ENCODE measurements around the gene C9orf43. TPM values are rescaled to one million over a fixed set of nuclear protein-coding genes. Genes with fewer than 3 reads are reported as not detected.
"Not testable (repeated sequence)": the region's sequence is repeated elsewhere in the genome, so short reads cannot be mapped to it uniquely, and the experiment has no call there.

Gene C9orf43
- total RNA-seq, 1 experiment from 2014 or later = 0.29 TPM

DNA sequence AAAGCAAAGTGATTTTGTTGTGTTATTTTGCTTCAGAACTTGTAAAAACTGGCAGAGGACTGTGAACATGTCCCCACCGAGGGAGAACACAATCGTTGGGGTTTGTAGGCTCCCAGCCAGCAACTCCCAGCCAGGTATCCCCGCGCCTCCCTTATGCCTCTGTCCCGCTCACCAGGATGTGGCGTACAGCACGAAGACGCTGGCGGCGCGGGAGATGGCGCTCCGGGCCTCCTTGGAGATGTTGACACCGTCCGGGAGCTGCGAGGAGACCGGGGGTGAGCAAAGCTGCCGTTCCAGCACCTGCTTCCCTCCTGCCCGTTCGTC, 702 bp upstream of the C9orf43 start:
- DNase-seq (ENCODE audit: low read depth) = no peak

DNA sequence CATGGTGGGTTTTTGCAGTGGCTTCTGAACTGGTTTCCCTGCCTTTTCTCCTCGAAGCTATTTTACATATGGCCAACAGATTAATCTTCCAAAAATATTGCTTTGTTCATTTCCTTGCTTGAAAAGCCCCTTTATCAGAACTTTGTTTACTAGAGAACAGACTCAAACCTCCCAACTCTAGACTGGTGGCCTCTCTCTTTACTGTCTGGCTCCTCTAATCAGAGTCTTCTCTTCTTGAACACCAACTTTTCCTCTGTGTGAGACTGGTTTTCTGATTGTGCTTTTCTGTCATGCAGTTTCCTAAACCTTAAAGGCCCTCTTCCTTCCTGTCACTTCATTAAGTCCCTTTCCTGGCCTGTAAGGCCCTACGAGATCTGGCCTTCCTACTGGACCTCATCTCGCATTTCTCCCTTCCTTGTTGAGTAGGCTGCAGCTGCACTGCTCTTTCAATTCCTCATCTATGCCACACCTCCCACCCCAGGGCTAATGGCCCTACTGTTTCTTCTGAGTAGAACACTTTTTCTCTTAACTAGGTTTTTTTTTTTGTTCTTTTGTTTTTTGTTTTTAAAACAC, 5.7 kb downstream of the C9orf43 start:
- DNase-seq (ENCODE audit: low read depth) = no peak

DNA sequence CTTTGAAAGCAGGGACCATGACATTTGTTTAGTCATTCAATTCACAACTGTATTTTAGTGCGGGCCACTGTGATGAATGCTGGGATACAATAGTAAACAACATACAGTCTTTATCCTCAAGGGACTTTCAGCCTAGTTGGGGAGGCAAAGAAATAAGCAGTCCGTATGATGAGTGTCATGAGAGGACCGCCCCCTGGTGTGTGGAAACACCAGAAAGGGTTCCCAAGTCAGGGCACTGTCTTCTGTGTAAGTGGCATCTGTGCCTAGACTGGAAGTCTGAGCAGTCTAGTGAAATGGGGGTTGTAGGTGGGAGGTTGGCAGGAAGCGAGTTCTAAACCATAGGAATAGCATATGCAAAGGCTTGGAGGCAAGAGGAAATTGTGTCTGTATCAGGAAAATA, 6.8 kb downstream of the C9orf43 start:
- DNase-seq (ENCODE audit: low read depth) = no peak

DNA sequence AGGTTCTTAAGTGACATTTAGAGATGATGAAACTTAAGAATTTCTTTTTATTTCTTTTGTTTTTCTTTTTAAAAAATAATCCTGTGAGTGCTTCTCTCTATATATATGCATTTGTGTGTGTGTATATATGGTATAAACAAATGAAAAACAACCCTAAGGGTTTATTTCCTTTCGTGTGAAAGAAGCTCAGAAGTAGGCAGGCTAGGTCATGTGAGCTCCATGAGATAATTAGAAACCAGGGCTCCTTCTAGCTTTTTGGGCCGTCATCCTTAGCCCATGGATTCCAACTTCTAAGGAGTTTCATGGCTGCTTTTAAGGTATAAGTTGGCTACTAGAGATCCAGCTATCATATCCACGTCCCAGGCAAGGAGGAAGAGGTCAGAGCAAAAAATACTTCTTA, 11.2 kb downstream of the C9orf43 start:
- DNase-seq (ENCODE audit: low read depth) = no peak

DNA sequence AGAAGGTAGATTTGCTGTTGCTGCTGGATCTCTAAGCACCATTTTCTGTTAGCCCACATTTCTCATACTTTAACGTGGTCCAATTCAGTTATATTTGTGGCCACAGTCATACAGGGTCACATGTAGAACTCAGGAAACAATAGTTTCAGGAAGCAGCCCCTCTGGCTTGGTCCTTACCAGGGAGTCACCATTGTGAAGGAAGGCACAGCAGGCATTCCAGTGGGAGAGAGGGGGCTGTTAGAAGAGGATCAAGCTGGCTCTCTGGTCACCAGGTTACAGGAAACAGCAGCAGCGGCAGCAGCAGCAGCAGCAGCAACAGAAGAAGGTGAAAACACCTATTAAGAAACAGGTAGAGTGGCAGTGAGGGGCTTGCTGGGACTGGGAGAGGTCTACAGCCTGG, 14.5 kb downstream of the C9orf43 start:
- no peak for DNase-seq (ENCODE audit: low read depth)

DNA sequence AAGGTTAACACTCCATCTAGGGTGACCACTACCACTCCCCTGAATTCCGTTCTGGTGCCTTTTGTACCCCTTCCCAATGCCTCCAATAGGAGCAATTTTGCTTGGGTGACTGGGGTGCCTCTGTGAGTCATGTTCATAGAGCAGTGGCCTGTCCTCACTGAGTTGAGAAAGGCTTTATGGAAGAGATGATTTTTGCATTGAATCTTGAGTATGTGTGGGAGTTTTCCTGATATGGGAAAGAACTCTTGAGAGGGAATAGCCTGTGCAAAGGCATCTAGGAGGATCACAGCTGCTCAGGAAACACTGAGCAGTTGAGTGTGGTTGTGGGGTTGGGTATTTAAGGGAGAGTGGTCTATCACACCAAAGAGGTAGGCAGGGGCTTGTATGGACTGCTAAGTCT, 16.2 kb downstream of the C9orf43 start:
- no peak for DNase-seq (ENCODE audit: low read depth)

DNA sequence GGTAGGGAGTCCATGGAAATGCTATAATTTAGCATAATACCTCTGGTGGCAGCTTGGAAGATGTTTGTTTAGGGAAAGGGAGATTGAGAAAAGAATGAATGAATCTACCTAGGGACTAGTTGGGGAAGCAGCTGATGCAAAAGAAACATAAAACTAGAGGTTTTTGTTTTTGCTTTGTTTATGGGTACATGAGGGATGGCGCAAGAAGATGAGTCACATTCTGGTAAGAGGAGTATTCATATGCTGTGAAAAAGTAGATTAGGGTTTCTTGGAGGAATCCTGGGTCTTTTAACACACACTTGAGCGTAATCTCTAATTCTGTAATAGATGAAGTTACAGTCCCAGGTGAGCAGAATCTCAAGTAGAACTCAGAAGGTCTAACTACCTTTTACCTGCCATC, 17.1 kb downstream of the C9orf43 start:
- DNase-seq (ENCODE audit: low read depth) = peak; percentile 76

DNA sequence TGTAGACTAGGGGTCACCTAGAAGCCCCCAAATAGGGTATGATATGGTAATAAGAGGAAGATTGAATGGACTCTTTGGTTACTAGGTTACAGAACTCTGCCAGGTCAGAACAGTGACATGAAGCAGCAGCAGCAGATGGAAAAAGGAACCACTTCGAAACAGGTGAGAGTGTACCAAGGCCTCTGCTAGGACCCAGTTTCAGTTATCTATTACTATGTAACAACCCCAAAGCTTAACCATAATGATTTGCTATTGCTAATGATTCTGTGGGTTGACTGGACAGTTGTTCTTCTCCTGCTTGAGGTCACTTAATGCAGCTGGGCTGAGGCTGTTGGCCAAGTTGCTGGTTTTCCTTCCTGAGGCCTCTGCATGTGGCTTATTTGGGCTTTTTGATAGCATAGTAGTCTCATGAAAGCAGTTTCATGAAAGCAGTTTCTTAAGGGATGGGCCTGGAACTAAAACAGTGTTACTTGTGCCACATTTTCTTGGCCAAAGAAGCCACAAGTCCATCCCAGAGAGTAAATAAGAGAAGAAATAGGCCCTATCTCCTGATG, 17.6 kb downstream of the C9orf43 start:
- peak; percentile 10 for DNase-seq (ENCODE audit: low read depth)

DNA sequence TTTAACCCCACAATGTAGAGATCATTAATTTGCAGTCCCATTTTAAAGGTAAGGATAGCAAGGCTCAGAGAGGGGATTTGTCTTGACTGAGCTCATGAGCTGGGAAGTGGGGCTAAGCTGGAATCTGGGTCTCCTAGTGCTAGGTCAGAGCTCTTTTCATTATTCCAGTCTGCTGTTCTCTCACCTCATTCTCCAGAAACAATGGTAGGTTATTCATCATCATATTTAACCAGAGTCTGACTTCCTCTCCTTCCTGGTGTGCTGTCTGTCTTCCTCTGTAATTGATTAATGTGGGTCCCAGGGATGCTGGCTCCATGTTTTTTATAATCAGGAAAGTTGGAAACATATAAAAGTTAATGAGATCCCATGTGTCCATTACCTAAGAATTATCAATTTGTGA, 20.6 kb downstream of the C9orf43 start:
- DNase-seq (ENCODE audit: low read depth) = no peak

DNA sequence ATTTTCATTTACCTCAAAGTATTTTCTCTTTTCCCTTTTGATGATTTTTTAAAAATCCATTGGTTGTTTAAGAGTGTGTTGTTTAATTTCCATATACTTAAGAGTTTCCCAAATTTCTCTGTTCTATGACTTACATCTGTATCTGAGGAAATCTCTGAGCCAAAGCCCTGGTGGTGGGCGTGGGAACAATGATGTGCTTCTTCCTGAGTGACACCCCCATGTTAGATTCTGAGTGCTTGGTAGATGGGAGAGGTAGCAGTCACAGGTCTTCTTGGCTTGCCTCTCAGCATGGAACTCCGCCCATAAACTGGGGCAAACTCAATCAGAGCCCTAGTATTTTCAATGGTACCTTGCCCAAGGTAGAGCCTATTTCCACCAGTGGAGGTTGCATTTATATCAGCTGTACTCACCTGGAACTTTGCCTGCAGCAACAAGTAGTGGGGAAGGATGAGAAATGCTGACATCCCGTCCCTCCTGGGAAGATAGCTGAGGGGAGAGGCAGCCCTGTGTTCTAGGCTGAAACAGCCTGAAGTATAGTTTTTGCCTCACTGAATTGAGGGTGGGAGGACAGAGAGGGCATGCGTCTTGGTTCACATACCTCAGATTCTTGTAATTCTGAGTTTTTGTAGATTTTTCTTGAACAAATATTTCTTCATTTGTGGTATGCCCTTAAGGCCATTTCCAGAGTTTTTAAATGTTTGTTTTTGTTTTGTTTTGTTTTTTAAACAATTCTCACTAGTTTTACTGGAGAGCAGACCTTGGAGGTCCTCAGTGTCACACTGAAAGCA, 26.4 kb downstream of the C9orf43 start:
- no peak for DNase-seq (ENCODE audit: low read depth)

DNA sequence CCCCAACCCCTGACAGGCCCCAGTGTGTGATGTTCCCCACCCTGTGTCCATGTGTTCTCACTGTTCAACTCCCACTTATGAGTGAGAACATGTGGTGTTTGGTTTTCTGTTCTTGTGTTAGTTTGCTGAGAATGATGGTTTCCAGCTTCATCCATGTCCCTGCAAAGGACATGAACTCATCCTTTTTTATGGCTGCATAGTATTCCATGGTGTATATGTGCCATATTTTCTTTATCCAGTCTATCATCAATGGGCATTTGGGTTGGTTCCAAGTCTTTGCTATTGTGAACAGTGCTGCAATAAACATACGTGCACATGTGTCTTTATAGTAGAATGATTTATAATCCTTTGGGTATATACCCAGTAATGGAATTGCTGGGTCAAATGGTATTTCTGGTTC, 27.2 kb downstream of the C9orf43 start:
- DNase-seq (ENCODE audit: low read depth) = not testable (repeated sequence)

DNA sequence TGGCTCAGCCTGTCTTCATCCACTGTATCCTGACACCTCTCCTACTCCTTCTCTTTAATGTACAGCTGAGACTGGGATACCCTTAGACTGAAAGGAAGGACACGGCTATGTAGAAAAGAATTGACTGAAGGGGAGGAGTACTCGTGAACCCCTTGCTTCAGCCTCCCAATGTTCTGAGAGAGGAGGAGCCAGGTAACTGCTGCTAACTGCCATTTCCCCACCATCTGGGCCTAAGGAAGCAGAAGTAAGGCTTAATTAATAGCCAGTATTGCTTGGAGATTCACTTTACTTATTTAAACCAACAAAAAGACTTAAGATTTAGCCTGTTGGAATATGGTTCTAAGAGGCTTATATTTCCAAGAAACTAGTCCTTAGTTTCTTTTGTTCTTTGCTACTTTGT, 34.2 kb downstream of the C9orf43 start:
- DNase-seq (ENCODE audit: low read depth) = no peak

DNA sequence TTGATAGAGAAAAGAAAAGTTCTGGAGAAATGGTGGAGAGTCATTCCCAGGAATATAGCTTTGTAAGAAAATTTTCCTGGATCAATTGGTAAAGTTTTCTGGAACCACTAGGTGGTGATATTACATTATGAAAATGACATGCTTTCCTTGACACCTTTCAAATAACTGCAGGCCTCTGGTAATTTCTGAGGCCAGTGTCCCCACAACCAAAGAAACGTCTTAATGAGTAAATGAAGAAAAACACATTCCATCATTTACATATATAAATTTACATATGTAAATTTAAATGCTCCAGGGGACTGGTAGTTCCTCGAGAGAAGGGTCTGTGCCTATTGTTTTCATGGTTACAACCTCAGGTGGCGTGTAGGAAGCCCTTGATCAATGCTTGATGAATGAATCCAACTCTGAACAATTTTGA, 35.8 kb downstream of the C9orf43 start:
- peak; percentile 54 for DNase-seq (ENCODE audit: low read depth)

DNA sequence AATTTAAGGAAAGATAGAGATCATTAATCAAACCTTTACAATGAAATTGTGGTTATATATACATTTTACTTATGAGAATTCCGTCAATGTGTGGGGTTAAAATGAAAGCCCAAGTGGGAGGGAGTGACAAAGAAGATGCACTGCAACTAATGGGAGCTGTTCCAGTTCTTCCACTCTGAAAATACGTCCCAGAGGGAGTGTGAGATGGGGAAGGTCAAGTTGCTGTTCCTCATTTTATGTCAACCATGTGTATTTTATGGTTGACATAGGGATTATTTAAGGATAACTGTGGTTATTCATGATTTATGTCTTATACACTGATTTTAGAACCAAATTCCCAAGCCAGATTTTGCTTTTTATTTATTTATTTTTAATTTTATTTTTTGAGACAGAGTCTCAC, 38.8 kb downstream of the C9orf43 start:
- no peak for DNase-seq (ENCODE audit: low read depth)

DNA sequence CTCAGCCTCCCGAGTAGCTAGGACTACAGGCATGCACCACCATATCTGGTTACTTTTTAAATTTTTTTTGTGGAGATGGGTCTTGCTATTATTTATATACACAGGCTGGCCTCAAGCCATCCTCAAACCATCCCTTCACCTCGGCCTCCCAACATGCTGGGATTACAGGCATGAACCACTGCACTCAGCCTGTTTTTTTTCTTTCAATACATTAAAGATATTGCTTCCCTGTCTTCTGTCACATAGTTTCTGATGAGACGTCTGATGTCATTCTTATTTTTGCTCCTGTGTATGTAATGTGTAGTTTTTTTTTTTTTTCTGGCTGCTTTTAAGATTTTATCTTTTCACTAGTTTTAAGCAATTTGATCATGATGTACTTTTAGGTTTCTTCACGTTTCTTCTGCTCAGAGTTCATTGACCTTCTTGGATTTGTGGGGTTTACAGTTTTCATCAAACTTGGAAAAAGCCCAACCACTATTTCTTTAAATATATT, 41.6 kb downstream of the C9orf43 start:
- DNase-seq (ENCODE audit: low read depth) = no peak

DNA sequence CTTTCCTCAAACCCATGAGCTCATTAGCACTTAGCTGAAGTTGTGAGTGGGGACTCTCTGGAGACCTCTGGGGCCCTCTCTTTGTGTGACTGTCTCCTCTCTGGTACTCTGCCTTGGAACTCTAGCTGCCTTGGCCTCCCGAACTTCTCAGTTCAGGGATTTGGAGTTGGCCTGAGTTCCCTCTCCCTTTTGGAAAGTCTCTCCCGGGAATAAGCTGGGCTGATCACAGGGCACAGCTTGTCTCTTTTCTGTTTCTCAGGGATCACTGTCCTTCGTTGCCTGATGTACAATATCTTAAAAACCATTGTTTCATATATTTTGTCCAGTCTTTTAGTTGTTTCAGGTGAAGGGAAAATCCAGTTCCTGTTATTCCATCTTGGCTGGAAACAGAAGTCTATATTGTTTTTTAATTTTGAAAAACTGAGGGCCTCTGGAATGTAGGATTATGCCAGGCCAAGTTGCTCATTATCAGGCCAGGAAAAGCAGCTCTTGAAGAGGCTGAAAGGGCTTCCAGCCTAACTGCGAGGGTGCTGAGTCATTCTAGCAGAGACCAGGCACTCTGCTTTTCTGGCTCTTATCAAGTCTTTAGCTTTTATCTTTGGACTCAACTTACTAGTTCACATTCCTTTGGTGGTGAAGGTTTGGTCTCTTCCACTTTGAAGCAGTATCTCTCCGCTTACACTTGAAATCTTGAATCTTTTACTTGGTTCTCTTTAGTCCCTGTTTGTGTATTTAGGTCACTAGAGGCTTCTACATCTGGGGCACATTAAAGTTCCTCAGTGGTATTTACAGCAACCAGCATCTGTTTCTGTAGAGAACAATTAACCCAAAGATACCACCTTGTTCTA, 44.6 kb downstream of the C9orf43 start:
- DNase-seq (ENCODE audit: low read depth) = peak; percentile 79

DNA sequence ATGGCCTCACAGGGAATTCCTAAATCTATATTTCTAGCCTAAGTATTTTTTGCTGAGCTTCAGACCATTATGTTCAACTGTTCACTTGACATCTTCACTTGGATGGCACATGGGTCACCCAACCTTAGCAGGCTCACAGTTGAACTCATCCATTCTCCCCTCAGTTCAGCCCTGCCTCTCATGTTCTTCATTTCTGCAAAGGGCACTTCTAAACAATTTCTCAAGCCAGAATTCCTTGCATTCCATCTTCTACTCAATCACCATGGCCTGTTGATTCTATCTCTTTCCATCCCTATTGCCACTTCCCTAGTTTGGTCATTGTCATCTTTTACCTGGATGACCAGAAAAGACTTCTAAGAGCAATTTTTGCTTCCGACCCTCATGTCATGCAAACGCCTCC, 45.7 kb downstream of the C9orf43 start:
- peak; percentile 11 for DNase-seq (ENCODE audit: low read depth)

DNA sequence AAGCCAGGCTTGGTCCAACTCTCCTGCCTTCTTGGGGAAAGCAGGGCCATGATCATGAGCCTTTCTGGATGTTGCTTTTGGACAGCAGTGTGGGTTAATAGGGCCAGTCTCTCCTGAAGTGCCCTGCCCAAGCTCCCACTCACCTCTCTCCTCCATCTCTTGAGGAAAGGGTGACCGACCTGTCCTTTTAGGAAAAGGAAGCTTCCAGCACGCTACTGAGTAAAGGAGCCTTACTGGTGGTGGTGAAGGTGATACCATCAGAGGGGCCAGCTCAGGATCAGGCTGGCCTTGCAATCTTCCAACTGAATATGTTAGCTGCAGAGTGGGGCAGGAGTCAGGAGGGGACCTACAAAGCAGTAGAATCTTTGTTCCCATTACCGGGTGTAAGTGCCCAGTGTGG, 50.7 kb downstream of the C9orf43 start:
- no peak for DNase-seq (ENCODE audit: low read depth)

DNA sequence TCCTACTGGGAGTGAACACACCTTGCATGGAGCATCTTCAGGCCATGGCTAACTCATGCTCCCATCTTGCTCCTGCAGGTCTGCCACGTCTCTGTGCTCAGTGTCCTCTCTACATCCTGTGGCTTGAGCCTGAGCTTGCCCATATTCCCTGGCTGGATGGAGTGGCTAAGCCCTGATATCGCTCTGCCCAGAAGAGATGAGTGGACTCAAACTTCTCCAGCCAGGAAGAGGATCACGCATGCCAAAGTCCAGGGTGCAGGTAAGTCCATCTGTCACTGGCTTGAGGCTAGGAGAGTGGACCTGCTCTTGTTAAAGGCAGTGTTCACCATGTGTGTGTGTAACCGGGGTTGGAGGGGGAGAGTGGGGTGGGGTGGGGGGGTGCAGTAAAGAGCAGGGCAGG, 51.4 kb downstream of the C9orf43 start:
- no peak for DNase-seq (ENCODE audit: low read depth)

DNA sequence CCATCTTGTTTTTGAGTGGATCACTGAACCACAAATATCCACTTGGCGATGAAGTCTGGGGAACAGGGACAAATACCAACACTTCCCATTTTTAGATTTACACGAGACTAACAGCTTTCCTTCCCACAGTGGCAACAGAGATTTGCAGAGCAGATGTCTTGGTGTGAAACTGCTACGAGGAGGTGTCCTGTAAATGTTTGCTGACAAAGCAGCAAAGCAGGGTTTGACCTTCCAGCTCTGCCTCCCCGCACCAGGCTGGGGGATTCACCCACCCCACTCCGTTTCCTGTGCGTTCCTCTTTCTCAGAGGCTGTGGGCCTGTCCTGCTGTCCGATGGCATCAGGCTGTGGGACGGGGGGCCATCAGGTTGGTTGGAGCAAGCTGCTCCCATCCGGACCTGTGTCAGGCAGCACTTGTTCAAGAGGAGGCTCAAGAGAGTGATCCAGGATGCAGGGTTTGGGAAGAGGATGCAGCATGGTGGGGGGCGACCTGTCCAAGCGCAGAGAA, 52.3 kb downstream of the C9orf43 start:
- no peak for DNase-seq (ENCODE audit: low read depth)

DNA sequence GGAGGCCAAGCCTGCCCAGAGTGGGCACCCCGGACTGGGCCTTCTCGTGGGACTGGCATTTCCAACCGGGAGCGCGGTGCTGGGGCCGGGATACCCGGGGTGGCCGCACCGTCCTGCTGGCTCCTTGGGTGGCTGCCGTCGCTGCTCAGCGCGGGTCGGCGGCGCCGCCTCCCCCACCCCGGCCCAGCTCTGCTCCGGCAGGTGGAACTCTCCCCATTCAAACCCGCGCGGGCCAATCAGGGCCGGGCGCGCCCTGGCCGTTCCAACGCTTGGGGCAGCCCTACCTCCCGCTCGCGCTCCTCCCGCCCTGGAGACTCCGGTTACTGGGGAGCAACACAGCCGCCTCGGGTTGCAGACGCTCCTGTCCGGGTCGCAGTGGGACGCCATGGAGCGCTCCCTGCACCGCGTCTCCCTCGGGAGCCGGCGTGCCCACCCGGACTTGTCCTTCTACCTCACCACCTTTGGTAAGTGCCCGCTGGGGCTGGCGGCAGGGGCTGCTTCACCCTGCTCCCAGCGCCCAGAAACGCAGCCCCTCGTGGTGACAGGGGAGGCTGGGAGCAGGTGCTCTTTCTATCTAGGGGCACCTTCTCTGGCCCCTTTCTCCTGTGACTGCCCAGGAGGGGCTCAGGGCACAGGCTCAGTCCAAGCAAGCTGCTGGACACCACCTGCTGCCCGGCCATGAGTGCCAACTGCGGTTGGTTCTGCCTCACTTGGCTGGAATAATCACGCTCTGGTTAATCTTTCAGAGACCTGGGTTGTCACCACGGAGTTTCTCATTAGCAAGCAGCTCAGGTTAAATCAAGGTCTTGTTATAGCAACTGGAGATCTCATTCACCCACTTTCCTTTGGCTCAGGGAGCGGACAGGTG, 53.1 kb downstream of the C9orf43 start, which contains the start of gene RGS3:
RGS3 (plus strand) TSS at position 310 of the 868 bp plus-strand sequence; CDS start at position 386, 76 bp downstream.
- no peak for DNase-seq (ENCODE audit: low read depth)

All from LHCN-M2 (cell line).